ENCODE results near the gene HUS1.

DNA sequence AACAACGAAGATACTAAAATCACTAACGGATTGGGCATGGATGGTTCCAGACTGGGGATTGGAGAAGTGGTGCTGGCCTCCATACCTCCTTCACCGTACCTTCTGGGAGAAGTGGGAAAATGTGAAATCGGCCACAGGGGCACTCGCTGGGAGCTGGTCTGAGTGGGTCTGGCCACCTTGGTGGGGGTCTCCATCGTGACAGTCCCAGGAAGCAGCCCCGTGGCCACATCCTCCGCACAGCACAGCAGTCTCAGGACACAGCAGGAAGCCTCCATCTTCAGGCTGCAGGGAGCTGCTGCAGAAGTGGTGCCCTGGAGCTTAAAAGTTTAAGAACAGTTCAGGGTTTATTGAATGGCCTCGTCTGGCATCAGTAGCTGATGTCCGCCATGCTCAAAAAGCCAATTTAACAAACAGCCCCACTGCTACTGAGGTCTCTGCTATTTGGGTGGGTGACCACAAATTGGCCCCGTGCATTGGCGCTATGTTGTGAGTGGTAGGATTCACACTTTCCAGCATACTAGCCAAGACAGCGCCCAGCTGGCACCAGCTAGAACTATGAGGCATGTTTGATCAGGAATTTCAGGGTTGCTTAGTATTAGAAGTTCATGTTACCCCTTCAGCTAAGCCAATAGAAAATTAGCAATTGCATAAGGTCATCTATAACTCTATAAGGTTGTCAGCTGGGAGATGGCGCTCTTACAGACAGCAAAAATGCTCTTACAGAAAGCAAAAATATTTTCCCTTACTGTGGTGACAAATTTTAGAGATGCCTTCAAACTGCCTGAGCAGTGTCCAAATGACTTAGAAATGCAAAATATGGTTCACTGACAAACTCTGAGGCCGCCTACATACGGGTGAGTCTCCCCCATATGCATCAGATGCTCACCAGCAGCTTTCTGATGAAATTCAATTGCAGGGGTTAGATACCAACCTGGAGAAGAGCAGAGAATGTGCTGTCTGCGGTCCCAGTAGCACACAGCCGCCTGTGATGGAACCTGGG is 48.1 kb downstream of the HUS1 start:
- TF ChIP-seq, protein P1, sequence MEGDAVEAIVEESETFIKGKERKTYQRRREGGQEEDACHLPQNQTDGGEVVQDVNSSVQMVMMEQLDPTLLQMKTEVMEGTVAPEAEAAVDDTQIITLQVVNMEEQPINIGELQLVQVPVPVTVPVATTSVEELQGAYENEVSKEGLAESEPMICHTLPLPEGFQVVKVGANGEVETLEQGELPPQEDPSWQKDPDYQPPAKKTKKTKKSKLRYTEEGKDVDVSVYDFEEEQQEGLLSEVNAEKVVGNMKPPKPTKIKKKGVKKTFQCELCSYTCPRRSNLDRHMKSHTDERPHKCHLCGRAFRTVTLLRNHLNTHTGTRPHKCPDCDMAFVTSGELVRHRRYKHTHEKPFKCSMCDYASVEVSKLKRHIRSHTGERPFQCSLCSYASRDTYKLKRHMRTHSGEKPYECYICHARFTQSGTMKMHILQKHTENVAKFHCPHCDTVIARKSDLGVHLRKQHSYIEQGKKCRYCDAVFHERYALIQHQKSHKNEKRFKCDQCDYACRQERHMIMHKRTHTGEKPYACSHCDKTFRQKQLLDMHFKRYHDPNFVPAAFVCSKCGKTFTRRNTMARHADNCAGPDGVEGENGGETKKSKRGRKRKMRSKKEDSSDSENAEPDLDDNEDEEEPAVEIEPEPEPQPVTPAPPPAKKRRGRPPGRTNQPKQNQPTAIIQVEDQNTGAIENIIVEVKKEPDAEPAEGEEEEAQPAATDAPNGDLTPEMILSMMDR (IDR thresholded peaks at IDR 0.05), result no peak
- no peak for TF ChIP-seq POLR2A (IDR thresholded peaks at IDR 0.05)

Data from testis (tissue), 2 donors.